Activated CD4-positive, alpha-beta memory T cell treated with anti-CD3 and anti-CD28 coated beads, Interleukin-2, amount 10 ng/mL, durations not matched to agents 7 days and 5 days (primary cell): ENCODE data around the gene NACA2. TPM values are rescaled to one million over a fixed set of nuclear protein-coding genes. Genes with fewer than 3 reads are reported as not detected.
"Not testable (repeated sequence)": the region's sequence is repeated elsewhere in the genome, so short reads cannot be mapped to it uniquely, and the experiment has no call there.

Experiments
- CTCF ChIA-PET: fragments of 350-600 bp; sonication (Branson Sonifier 250); formaldehyde crosslinking; loops from one replicate; lab custom pipeline; 2021; ENCODE audit warnings: antibody characterized with exemption, inconsistent platforms; lab: Charles Lee
- POLR2A ChIA-PET: fragments of 350-600 bp; sonication (Branson Sonifier 250); formaldehyde crosslinking; loops from one replicate; lab custom pipeline; 2021; ENCODE audit warnings: antibody characterized with exemption; lab: Charles Lee
- DNase-seq: peaks from one replicate; pipeline ENCODE4 v3.0.0-alpha.2; 2020
- H3K27ac Mint-ChIP-seq: one replicate; pipeline ENCODE4 v1.8.0; 2021; ENCODE audit warnings: mild to moderate bottlenecking, mixed read lengths
- H3K27me3 Mint-ChIP-seq: one replicate; pipeline ENCODE4 v1.8.0; 2021; ENCODE audit warnings: mixed read lengths
- H3K36me3 Mint-ChIP-seq: one replicate; pipeline ENCODE4 v1.8.0; 2021; ENCODE audit warnings: low read depth, mixed read lengths
- H3K4me1 Mint-ChIP-seq: one replicate; pipeline ENCODE4 v1.8.0; 2021; ENCODE audit warnings: mixed read lengths
- H3K4me3 Mint-ChIP-seq: one replicate; pipeline ENCODE4 v1.8.0; 2021; ENCODE audit warnings: mild to moderate bottlenecking, mixed read lengths
- H3K9me3 Mint-ChIP-seq: one replicate; pipeline ENCODE4 v1.8.0; 2021; ENCODE audit warnings: mixed read lengths
- total RNA-seq, 2 experiments: library from RNA; stranded (reverse); gene quantifications; one replicate each; pipeline ENCODE4 v1.2.3, GENCODE V29; 2021

NACA2 gene
- total RNA-seq, 2 experiments from 2014 or later, result not detected

DNA sequence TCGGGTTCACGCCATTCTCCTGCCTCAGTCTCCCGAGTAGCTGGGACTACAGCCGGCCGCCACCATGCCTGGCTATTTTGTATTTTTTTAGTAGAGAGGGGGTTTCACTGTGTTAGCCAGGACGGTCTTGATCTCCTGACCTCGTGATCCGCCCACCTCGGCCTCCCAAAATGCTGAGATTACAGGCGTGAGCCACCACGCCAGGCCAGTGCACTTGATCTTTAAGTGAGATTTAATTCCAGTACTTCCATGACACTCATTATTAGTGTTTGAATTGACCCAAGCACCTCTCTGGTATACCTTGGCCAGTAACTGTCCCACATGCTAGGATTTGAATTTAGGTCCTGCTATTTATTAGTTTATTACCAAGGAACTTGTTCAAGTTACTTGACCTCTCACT lies 38.5 kb downstream of the NACA2 start:
- H3K9me3 Mint-ChIP-seq, CTCF ChIA-PET, H3K27ac Mint-ChIP-seq, H3K4me1 Mint-ChIP-seq, DNase-seq, POLR2A ChIA-PET, H3K4me3 Mint-ChIP-seq, H3K36me3 Mint-ChIP-seq: not testable (repeated sequence)
- H3K27me3 Mint-ChIP-seq, result peaks cover 35% of the 10 kb centered on the region

DNA sequence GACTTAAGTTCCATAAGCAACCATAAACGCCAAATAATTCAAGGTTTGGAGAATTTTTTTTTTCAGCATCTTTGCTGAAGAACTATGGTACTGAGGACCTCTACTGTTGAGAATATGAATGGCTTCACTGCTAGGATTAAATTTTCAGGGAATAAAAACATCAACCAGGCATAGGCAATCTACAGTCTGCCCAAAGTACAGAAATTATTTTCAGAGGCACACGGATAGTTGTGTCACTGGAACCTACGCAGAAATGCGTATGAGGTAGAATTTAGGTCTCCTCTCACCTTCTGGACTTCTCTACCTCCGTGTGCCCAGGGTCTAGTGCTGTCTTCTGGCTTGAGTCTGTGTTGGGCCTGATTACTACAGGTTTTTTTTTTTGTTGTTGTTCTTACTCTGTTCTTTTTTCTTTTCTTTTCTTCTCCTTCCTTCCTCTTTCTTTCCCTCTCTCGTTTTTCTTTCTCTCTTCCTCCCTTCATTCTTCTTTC lies 39.7 kb downstream of the NACA2 start:
- H3K4me1 Mint-ChIP-seq, result peaks cover 7% of the 10 kb centered on the region

DNA sequence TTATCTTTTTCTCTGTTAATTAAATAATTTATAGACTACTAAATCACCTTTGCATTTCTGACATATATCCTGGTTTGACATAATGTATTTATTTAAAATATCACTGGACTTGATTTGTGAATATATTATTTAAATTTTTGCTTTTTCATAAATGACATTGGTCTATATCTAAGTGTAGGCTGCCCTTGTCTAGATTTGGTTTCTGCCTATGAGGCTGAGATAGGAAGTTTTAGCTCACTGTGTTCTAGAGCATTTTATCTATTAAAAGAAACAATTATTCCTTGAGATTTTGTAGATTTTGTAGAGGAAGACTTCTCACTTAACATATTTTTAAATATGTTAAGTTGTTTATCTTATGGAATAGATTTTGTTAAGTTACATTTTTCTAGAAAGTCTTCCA lies 43.9 kb downstream of the NACA2 start:
- Mint-ChIP-seq H3K27ac (no peak overlapping the region), H3K9me3 (no peaks in the 10 kb centered on the region), H3K27me3 (peaks cover 38% of the 10 kb centered on the region), H3K36me3 (no peaks in the 10 kb centered on the region), H3K4me3 (no peak overlapping the region), H3K4me1 (no peaks in the 10 kb centered on the region)
- ChIA-PET CTCF (no interaction called here), POLR2A (no interaction called here)
- no peak for DNase-seq

More for the DNA sequence above, 39.7 kb downstream of the NACA2 start:
- DNase-seq, result no peak
- Mint-ChIP-seq H3K27ac (no peak overlapping the region), H3K4me3 (no peak overlapping the region), H3K36me3 (no peaks in the 10 kb centered on the region), H3K27me3 (peaks cover 36% of the 10 kb centered on the region), H3K9me3 (no peaks in the 10 kb centered on the region)
- ChIA-PET CTCF (interaction anchor here (0.7 to 1.1 kb wide), 3 partner anchors 10 to 153 kb away, joined by 3 to 4 read pairs (median 3); no protein-coding TSS in a partner anchor), POLR2A (no interaction called here)

DNA sequence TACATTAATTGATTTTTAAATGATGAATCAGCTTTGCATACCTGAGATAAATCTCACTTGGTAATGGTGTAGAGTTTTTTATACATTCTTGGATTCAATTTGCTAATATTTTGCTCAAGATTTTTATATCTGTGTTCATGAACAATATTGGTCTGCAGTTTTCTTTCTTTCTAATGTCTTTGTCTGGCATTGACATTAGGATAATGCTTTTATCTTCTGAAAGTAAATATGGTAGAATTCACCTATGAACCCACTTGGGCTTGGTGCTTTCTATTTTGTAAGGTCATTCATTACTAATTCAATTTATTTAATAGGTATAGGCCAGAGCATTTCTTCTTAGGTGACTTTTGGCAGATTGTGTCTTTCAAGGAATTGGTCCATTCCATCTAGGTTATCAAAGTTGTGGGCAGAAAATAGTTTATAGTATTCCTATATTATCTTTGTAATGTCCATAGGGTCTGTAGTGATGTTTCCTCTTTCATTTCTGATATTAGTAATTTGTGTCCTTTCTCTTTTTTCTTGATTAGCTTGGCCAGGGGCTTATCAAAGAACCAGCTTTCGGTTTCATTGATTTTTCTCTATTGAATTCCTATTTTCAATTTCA lies 45.6 kb downstream of the NACA2 start:
- Mint-ChIP-seq H3K36me3 (no peaks in the 10 kb centered on the region), H3K27me3 (peaks cover 39% of the 10 kb centered on the region), H3K9me3 (no peaks in the 10 kb centered on the region), H3K4me1 (no peaks in the 10 kb centered on the region), H3K4me3 (no peak overlapping the region), H3K27ac (no peak overlapping the region)
- CTCF ChIA-PET, result no interaction called here
- POLR2A ChIA-PET, result no interaction called here
- no peak for DNase-seq

DNA sequence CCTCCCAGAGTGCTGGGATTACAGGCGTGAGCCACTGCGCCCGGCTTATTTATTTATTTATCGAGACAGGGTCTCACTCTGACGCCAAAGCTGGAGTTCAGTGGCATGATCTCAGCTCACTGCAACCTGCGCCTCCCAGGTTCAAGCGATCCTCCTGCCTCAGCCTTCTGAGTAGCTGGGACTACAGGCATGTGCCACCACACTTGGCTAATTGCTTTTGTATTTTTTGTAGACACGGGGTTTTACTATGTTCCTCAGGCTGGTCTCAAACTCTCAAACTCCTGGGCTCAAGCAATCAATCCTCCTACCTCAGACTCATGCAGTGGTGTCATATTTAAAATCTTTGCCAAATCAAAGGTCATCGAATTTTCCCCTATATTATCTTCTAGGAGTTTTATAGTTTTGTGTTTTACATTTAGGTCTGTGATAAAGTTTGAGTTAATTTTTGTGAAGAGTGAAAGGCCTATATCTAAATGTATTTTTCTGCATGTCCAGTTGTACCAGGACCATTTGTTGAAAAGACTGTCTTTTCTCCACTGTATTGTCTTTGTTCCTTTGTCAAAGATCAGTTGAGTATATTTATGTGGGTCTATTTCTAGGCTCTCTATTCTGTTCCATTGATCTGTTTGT lies 47.1 kb downstream of the NACA2 start:
- Mint-ChIP-seq H3K36me3 (no peaks in the 10 kb centered on the region), H3K27me3 (peaks cover 30% of the 10 kb centered on the region), H3K4me1 (no peaks in the 10 kb centered on the region), H3K9me3 (peaks cover 2% of the 10 kb centered on the region), H3K4me3 (no peak overlapping the region), H3K27ac (no peak overlapping the region)
- CTCF ChIA-PET, result no interaction called here
- POLR2A ChIA-PET, result no interaction called here
- no peak for DNase-seq

GRCh38 chr17:61542027-61542426 lies 49.0 kb downstream of the NACA2 start:
- no peaks in the 10 kb centered on the region for H3K4me1 Mint-ChIP-seq
- POLR2A ChIA-PET, result no interaction called here
- no peaks in the 10 kb centered on the region for H3K36me3 Mint-ChIP-seq
- no peak overlapping the region for H3K4me3 Mint-ChIP-seq
- H3K27ac Mint-ChIP-seq, result no peak overlapping the region
- DNase-seq, result no peak
- CTCF ChIA-PET, result no interaction called here
- peaks cover 2% of the 10 kb centered on the region for H3K9me3 Mint-ChIP-seq
- H3K27me3 Mint-ChIP-seq, result peaks cover 26% of the 10 kb centered on the region

GRCh38 chr17:61540874-61541273 lies 50.1 kb downstream of the NACA2 start:
- ChIA-PET CTCF (interaction anchor here (1.2 kb wide), 1 partner anchor 10 kb away, joined by 3 read pairs; no protein-coding TSS in a partner anchor), POLR2A (no interaction called here)
- H3K4me3 Mint-ChIP-seq, result no peak overlapping the region
- peaks cover 2% of the 10 kb centered on the region for H3K9me3 Mint-ChIP-seq
- no peak overlapping the region for H3K27ac Mint-ChIP-seq
- DNase-seq, result no peak
- H3K27me3 Mint-ChIP-seq, result peaks cover 19% of the 10 kb centered on the region
- no peaks in the 10 kb centered on the region for H3K4me1 Mint-ChIP-seq
- H3K36me3 Mint-ChIP-seq, result no peaks in the 10 kb centered on the region

Other genes with a start within 250 kb of the NACA2 start
- gene TBX2, start 191.4 kb downstream of the NACA2 start, total RNA-seq, result not detected
- gene TBX4, start 138.8 kb downstream of the NACA2 start, total RNA-seq, result not detected